GM12878 (cell line): ENCODE data around the gene NAA38. TPM values are rescaled to one million over a fixed set of nuclear protein-coding genes. Genes with fewer than 3 reads are reported as not detected.
A peak's percentile ranks its signal among the peaks of the same experiment; 100 is the strongest.

Source experiments
- ATAC-seq: fragments of 200-7000 bp; cut with Tn5 transposase; 3 replicates; pipeline ENCODE4 v1.9.1; 2020; ENCODE audit warnings: mild to moderate bottlenecking, moderate library complexity
- BruUV-seq: library from RNA; stranded (reverse); fragments of 400-500 nt; replicated peaks from 2 replicates; lab custom pipeline; 2021; lab: Mats Ljungman, UMichigan
- CTCF ChIA-PET: fragments of 300-600 bp; sonication (Branson Sonifier 250); formaldehyde crosslinking; extraction: SDS; loops from one replicate; lab custom pipeline; 2021; ENCODE audit warnings: inconsistent platforms; lab: Yijun Ruan, JAX
- POLR2A ChIA-PET: fragments of 350-600 bp; formaldehyde crosslinking; extraction: SDS; loops from one replicate; lab custom pipeline; 2021; ENCODE audit warnings: inconsistent platforms; lab: Charles Lee
- RAD21 ChIA-PET: fragments of 300-600 bp; sonication (Branson Sonifier 250); formaldehyde crosslinking; loops from one replicate; lab custom pipeline; 2023; ENCODE audit warnings: antibody characterized with exemption; ENCODE audit not compliant: unreplicated experiment; lab: Charles Lee
- SMC1A ChIA-PET: fragments of 300-600 bp; sonication (Branson Sonifier 250); formaldehyde crosslinking; loops from one replicate; lab custom pipeline; 2023; ENCODE audit not compliant: unreplicated experiment, uncharacterized antibody; lab: Charles Lee
- DNase-seq: peaks from one replicate; pipeline ENCODE4 v3.0.0-alpha.2; 2011; ENCODE audit warnings: low read depth, low spot score
- FAIRE-seq: peaks from 3 replicates; lab custom pipeline; 2011; peaks lifted over from hg19 to GRCh38; lab: Jason Lieb, UNC
- H2AFZ ChIP-seq: 2 replicates; pipeline ENCODE4 v1.6.0; 2011; ENCODE audit warnings: low read depth, low read length, control low read depth; ENCODE audit not compliant: control insufficient read depth
- H3K27ac ChIP-seq: 2 replicates; pipeline ENCODE4 v1.5.1; 2011; ENCODE audit warnings: control low read depth; ENCODE audit not compliant: control insufficient read depth, insufficient read depth
- H3K27me3 ChIP-seq, 2 experiments: replicated peaks in 1 of 2; 2 replicates each; pipeline versions ENCODE4 v1.6.0 to v1.6.1; 2011; ENCODE audit warnings: low read length in 1 of 2; ENCODE audit not compliant: control insufficient read depth in 2 of 2, insufficient read depth in 2 of 2
- H3K36me3 ChIP-seq, 2 experiments: 2 replicates each; pipeline ENCODE4 v1.5.1; 2011; ENCODE audit warnings: low read length in 1 of 2; ENCODE audit not compliant: control insufficient read depth in 2 of 2, insufficient read depth in 2 of 2
- H3K4me1 ChIP-seq: 2 replicates; pipeline ENCODE4 v1.6.1; 2011; ENCODE audit warnings: mild to moderate bottlenecking, low read length, moderate library complexity, mixed read lengths; ENCODE audit not compliant: control insufficient read depth, insufficient read depth
- H3K4me2 ChIP-seq: 2 replicates; pipeline ENCODE4 v1.6.0; 2011; ENCODE audit warnings: control low read depth; ENCODE audit not compliant: control insufficient read depth, insufficient read depth
- H3K4me3 ChIP-seq: fragments of 200-600 bp; sonication (generic); 2 replicates; pipeline ENCODE4 v1.5.1; 2016
- H3K79me2 ChIP-seq: 2 replicates; pipeline ENCODE4 v1.6.0; 2011; ENCODE audit warnings: low read length; ENCODE audit not compliant: control insufficient read depth, insufficient read depth
- H3K9ac ChIP-seq: 2 replicates; pipeline ENCODE4 v1.8.0; 2011; ENCODE audit warnings: low read length, control low read depth, mixed read lengths; ENCODE audit not compliant: control insufficient read depth, insufficient read depth
- H3K9me3 ChIP-seq: replicated peaks from 3 replicates; pipeline ENCODE4 v1.5.1; 2011; ENCODE audit warnings: mild to moderate bottlenecking, low read length; ENCODE audit not compliant: control insufficient read depth, insufficient read depth
- H4K20me1 ChIP-seq: 2 replicates; pipeline ENCODE4 v1.6.0; 2011; ENCODE audit not compliant: control insufficient read depth, insufficient read depth
- BACH1 ChIP-seq: fragments of 450-650 bp; IDR thresholded peaks from 2 replicates; pipeline ENCODE4 v1.6.1; 2017; ENCODE audit warnings: mild to moderate bottlenecking, borderline replicate concordance
- CBFB ChIP-seq: IDR thresholded peaks from 2 replicates; pipeline ENCODE4 v1.6.1; 2016; ENCODE audit warnings: antibody characterized with exemption, low read depth
- DPF2 ChIP-seq: fragments of 450-650 bp; IDR thresholded peaks from 2 replicates; pipeline ENCODE4 v1.6.1; 2017; ENCODE audit warnings: mild to moderate bottlenecking
- EED ChIP-seq: sonication (generic); IDR thresholded peaks from 2 replicates; pipeline ENCODE4 v1.6.1; 2016; ENCODE audit warnings: antibody characterized with exemption, low read depth
- EP300 ChIP-seq, 2 experiments: fragments of 150-350 bp in 1 of 2; IDR thresholded peaks; 2 replicates each; pipeline ENCODE4 v1.6.1; 2011 to 2012; ENCODE audit warnings: low read depth in 2 of 2, low read length in 2 of 2, borderline replicate concordance in 1 of 2, improper control_type of control experiment in 1 of 2, inconsistent platforms in 1 of 2; ENCODE audit not compliant: control insufficient read depth in 1 of 2
- IKZF1 ChIP-seq: fragments of 450-650 bp; conservative IDR thresholded peaks from 2 replicates; pipeline ENCODE4 v1.6.1; 2017; ENCODE audit warnings: antibody characterized with exemption, mild to moderate bottlenecking
- KAT2A ChIP-seq: conservative IDR thresholded peaks from 2 replicates; pipeline ENCODE4 v1.6.1; 2011; ENCODE audit warnings: low read depth, low read length; ENCODE audit not compliant: control insufficient read depth
- MEF2B ChIP-seq: fragments of 450-650 bp; IDR thresholded peaks from 2 replicates; pipeline ENCODE4 v1.6.1; 2018; ENCODE audit warnings: mild to moderate bottlenecking, moderate library complexity; ENCODE audit not compliant: partially characterized antibody, poor library complexity, severe bottlenecking
- MLLT1 ChIP-seq: fragments of 450-650 bp; IDR thresholded peaks from 2 replicates; pipeline ENCODE4 v1.6.1; 2016; ENCODE audit warnings: mild to moderate bottlenecking
- MYC ChIP-seq: IDR thresholded peaks from 2 replicates; pipeline ENCODE4 v1.6.1; 2011; ENCODE audit warnings: mild to moderate bottlenecking, low read length, moderate library complexity, inconsistent platforms; ENCODE audit not compliant: insufficient read depth, insufficient replicate concordance, insufficient read length, severe bottlenecking
- NR2C2 ChIP-seq: IDR thresholded peaks from 2 replicates; pipeline ENCODE4 v1.6.1; 2011; ENCODE audit warnings: borderline replicate concordance, low read depth; ENCODE audit not compliant: control insufficient read depth, insufficient read length
- POLR2A ChIP-seq: IDR thresholded peaks from 2 replicates; pipeline ENCODE4 v1.6.1; 2011; ENCODE audit warnings: low read depth, mild to moderate bottlenecking, low read length
- SIN3A ChIP-seq: IDR thresholded peaks from 2 replicates; pipeline ENCODE4 v1.6.1; 2012; ENCODE audit warnings: low read depth, low read length, improper control_type of control experiment
- TCF3 ChIP-seq: IDR thresholded peaks from 2 replicates; pipeline ENCODE4 v1.6.1; 2012; ENCODE audit warnings: low read depth, mild to moderate bottlenecking, low read length, borderline replicate concordance; ENCODE audit not compliant: insufficient read depth
- ZNF687 ChIP-seq: fragments of 450-650 bp; IDR thresholded peaks from 2 replicates; pipeline ENCODE4 v1.6.1; 2017; ENCODE audit warnings: mild to moderate bottlenecking, moderate library complexity
- WGBS: methylation state at CpG from one replicate; pipeline ENCODE4 v1.1.6; 2016; ENCODE audit warnings: low lambda C conversion rate; ENCODE audit not compliant: insufficient replicate concordance, insufficient coverage; ENCODE audit errors: missing lambda C conversion rate; 5-methylcytosine and 5-hydroxymethylcytosine counted together
- in situ Hi-C: fragments of 300-500 bp; cut with MboI; formaldehyde crosslinking; loops from 9 replicates; pipeline ENCODE4 v1.14.3; 2018; ENCODE audit warnings: mixed read lengths
- intact Hi-C: fragments of 100-400 bp; cut with micrococcal nuclease; formaldehyde crosslinking; loops from one replicate; pipeline ENCODE4 v1.14.2; 2022; ENCODE audit not compliant: unreplicated experiment
- polyA plus RNA-seq, 11 experiments: library from polyadenylated mRNA; depleted of rRNA in 4 of 11; unstranded in 6 of 11; stranded (reverse) in 5 of 11; fragments of >200 nt; fragmentation: Nextera tagmentation in 4 of 11; fragmentation: Illumina TruSeq in 1 of 11; extraction: Ambion mirVana in 4 of 11; extraction: Trizol in 1 of 11; gene quantifications; 1 replicate in 1 of 11; 2 replicates in 10 of 11; pipeline versions ENCODE4 v1.2.1 to v1.2.3, GENCODE V29; 2011 to 2016; ENCODE audit warnings: inconsistent platforms in 2 of 11, missing spikeins in 2 of 11, low read depth in 1 of 11
- total RNA-seq, 4 experiments: library from RNA; depleted of rRNA in 3 of 4; stranded (reverse); fragments of >200 nt in 3 of 4; fragmentation: Illumina TruSeq in 1 of 4; extraction: Trizol in 1 of 4; gene quantifications; 2 replicates each; pipeline versions ENCODE4 v1.2.1 to v1.2.3, GENCODE V29; 2013 to 2021

The NAA38 gene
- total and polyA plus RNA-seq, 10 of the 15 experiments (the other 5 are each of a cell fraction or from before 2014, with no cell fraction given) = 31.5 to 337 (median 215) TPM

GRCh38 chr17:7835814-7836595, 21.4 kb downstream of the NAA38 start:
- Histone ChIP-seq H3K9me3 (no peaks in the 10 kb centered on the region), H3K36me3 (peaks cover 0 to 5% of the 10 kb centered on the region in 2 experiments; a peak in 1 of 4 replicates), H2AFZ (peak overlapping the region; percentile 56), H3K27me3 (peaks cover 0 to 1% of the 10 kb centered on the region in 2 experiments; a peak in 1 of 4 replicates), H3K4me1 (peaks cover 26% of the 10 kb centered on the region), H3K79me2 (peaks cover 36% of the 10 kb centered on the region), H4K20me1 (no peaks in the 10 kb centered on the region; the same call in 1 of the 2 replicates), H3K9ac (peak overlapping the region; percentile 81), H3K4me3 (peak overlapping the region; percentile 100), H3K4me2 (peak overlapping the region; percentile 98), H3K27ac (peak overlapping the region; percentile 76)
- DNase-seq (no peak), FAIRE-seq (no peak), ATAC-seq (peak; percentile 49)
- in situ Hi-C loops = no loop called here
- TF ChIP-seq MLLT1 = peak; percentile 57
- TF ChIP-seq EED = peak; percentile 31
- peak; percentile 62; the same call in 1 of the 2 replicates for TF ChIP-seq CBFB
- TF ChIP-seq SIN3A = no peak; the same call in 1 of the 2 replicates
- 0 out of 4 replicates have a peak, but pooled peaks of 1 of the 2 experiments have one; percentile 4 for TF ChIP-seq EP300 (IDR thresholded peaks at IDR 0.05; ENCODE audit: borderline replicate concordance in 1 of 2, control insufficient read depth in 1 of 2, low read depth in 2 of 2, low read length in 2 of 2)
- TF ChIP-seq POLR2A = peak; percentile 65
- TF ChIP-seq ZNF687 = no peak
- TF ChIP-seq KAT2A = no peak
- 0 out of 2 replicates have a peak, but pooled peaks have one; percentile 15 for TF ChIP-seq DPF2
- peak; percentile 89 for TF ChIP-seq MEF2B
- peak; percentile 86; the same call in 1 of the 2 replicates for TF ChIP-seq BACH1
- peak; percentile 94 for TF ChIP-seq TCF3
- TF ChIP-seq MYC = peak; percentile 36
- TF ChIP-seq NR2C2 = no peak
- 0 out of 2 replicates have a peak, but pooled peaks have one; percentile 8 for TF ChIP-seq IKZF1
- WGBS = 1% methylated on average over 57 of the region's 61 CpGs
- BruUV-seq = no TSS peak
- ChIA-PET SMC1A (interaction anchor here (1.2 to 3.3 kb wide), 7 partner anchors 9 to 96 kb away, joined by 4 to 22 read pairs (median 7); partner anchors contain the start of genes CNTROB, NAA38 and TRAPPC1), POLR2A (interaction anchor here (0.7 to 4.9 kb wide), 7 partner anchors 8 to 459 kb away, joined by 4 to 49 read pairs (median 8); partner anchors contain the start of genes CYB5D1, NAA38 and SLC25A35), RAD21 (interaction anchor here (1.0 to 5.4 kb wide), 6 partner anchors 8 to 92 kb away, joined by 3 to 44 read pairs (median 16); partner anchors contain the start of genes CYB5D1, NAA38 and TMEM88), CTCF (interaction anchor here (0.9 to 5.9 kb wide), 12 partner anchors 10 to 224 kb away, joined by 3 to 57 read pairs (median 6); partner anchors contain the start of genes CYB5D1, NAA38, TP53 and TRAPPC1)
- intact Hi-C loops = loop anchor here (1.0 kb wide), 2 partner anchors 8 to 15 kb away; no protein-coding TSS in a partner anchor
